Measurements from ENCODE around the gene EMILIN2. TPM values are rescaled to one million over a fixed set of nuclear protein-coding genes. Genes with fewer than 3 reads are reported as not detected.
"Not testable (repeated sequence)": the region's sequence is repeated elsewhere in the genome, so short reads cannot be mapped to it uniquely, and the experiment has no call there.

The EMILIN2 gene
- total and polyA plus RNA-seq, 2 of the 13 experiments (the other 11 are each of a cell fraction or from before 2014, with no cell fraction given) = 7.6 to 8.2 TPM

DNA sequence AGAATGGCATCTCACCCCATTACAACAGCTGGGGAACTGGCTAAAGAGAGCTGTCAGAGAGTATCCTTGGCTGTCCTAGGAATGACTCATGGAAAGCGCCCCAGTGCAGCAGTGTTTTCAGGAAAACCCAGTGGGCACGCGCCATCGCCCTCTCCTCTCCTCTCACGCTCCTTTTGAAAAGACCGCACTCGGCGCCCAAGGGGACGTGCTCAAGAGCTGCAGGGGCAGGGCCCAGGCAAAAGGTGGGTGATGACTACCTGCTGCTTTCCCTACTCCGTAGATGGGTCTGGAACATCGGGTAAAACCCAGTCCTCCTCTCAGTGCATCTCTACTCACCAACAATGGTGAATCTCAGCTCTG lies 68.1 kb downstream of the EMILIN2 start:
- TF ChIP-seq NR2F2 (IDR thresholded peaks at IDR 0.05; ENCODE audit: borderline replicate concordance, low read depth) = no peak
- peak; percentile 81 for TF ChIP-seq RBM22 (optimal IDR thresholded peaks at IDR 0.05; ENCODE audit: low read length)
- TF ChIP-seq POLR2A (IDR thresholded peaks at IDR 0.05; ENCODE audit: insufficient read depth in 1 of 2, low read depth in 2 of 2, low read length in 2 of 2) = peak in 1 of 2 experiments; percentile 30; a peak in 1 of 4 replicates
- TF ChIP-seq ZNF383 (CRISPR knock-in tag; IDR thresholded peaks at IDR 0.05; ENCODE audit: borderline replicate concordance) = no peak
- TF ChIP-seq GABPA (IDR thresholded peaks at IDR 0.05; ENCODE audit: low read depth, low read length) = no peak
- TF ChIP-seq GABPA (CRISPR knock-in tag; IDR thresholded peaks at IDR 0.05; ENCODE audit: low read depth) = no peak
- TF ChIP-seq, protein P1, sequence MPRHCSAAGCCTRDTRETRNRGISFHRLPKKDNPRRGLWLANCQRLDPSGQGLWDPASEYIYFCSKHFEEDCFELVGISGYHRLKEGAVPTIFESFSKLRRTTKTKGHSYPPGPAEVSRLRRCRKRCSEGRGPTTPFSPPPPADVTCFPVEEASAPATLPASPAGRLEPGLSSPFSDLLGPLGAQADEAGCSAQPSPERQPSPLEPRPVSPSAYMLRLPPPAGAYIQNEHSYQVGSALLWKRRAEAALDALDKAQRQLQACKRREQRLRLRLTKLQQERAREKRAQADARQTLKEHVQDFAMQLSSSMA (CRISPR knock-in tag; IDR thresholded peaks at IDR 0.05) = 0 out of 2 replicates have a peak, but pooled peaks have one; percentile 27
- in situ Hi-C loops (cut with HindIII; ENCODE audit: extremely low pct_ligation_motif_present, low pct_unique_long_range_greater_than_20kb) = no loop called here
- Histone ChIP-seq H3K4me2 (ENCODE audit: low read depth, low read length) (no peak overlapping the region), H3K27me3 (ENCODE audit: control insufficient read depth in 1 of 2, insufficient read depth in 2 of 2, low read length in 2 of 2) (no peaks in the 10 kb centered on the region), H3K27ac (ENCODE audit: extremely low read length, insufficient read depth, low read length) (no peak overlapping the region), H3K9ac (ENCODE audit: insufficient read depth, low read depth, low read length) (no peak overlapping the region), H3K9me3 (ENCODE audit: low read length) (no peaks in the 10 kb centered on the region), H3K36me3 (replicated peaks in 1 of 2; ENCODE audit: control insufficient read depth in 1 of 2, insufficient read depth in 2 of 2, low read length in 2 of 2) (peaks cover 37 to 85% of the 10 kb centered on the region in 2 experiments), H4K20me1 (ENCODE audit: insufficient read depth, low read length) (no peaks in the 10 kb centered on the region), H3K4me1 (ENCODE audit: insufficient read depth, low read length) (peaks cover 20% of the 10 kb centered on the region), H2AFZ (ENCODE audit: low read length) (no peak overlapping the region), H3K79me2 (ENCODE audit: insufficient read depth, low read length) (no peaks in the 10 kb centered on the region), H3K4me3 (replicated peaks in 1 of 3; ENCODE audit: insufficient read depth in 1 of 3, low read depth in 2 of 3, low read length in 3 of 3) (no peak overlapping the region)
- ATAC-seq (no peak), DNase-seq (ENCODE audit: low spot score) (no peak), FAIRE-seq (no peak)
- WGBS (ENCODE audit: low lambda C conversion rate) = 96% methylated on average over 11 of the region's 11 CpGs
- ChIA-PET CTCF (ENCODE audit: low intra/inter-chr PET ratio, low total read pairs) (no interaction called here), POLR2A (interaction anchor here (1.3 to 1.4 kb wide), 3 partner anchors 9 to 331 kb away, joined by 3 to 5 read pairs (median 3); no protein-coding TSS in a partner anchor)
- intact Hi-C loops (cut with micrococcal nuclease; ENCODE audit: unreplicated experiment) = no loop called here
- no TSS peak for BruUV-seq (replicated peaks)

DNA sequence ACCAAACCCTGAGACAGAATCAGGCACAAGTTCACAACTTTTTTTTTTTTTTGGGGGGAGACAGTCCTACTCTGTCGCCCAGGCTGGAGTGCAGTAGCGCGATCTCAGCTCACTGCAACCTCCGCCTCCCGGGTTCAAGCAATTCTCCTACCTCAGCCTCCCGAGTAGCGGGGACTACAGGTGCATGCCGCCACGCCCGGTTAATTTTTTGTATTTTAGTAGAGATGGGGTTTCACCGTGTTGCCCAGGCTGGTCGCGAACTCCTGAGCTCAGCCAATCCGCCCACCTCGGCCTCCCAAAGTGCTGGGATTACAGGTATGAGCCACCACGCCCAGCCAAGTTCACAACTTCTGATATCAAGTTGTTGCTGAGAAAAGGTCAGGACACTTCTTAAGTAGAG lies 68.7 kb downstream of the EMILIN2 start:
- in situ Hi-C loops (cut with HindIII; ENCODE audit: extremely low pct_ligation_motif_present, low pct_unique_long_range_greater_than_20kb) = not testable (repeated sequence)
- POLR2A ChIA-PET = interaction anchor here (1.3 to 1.4 kb wide), 2 partner anchors 9 to 69 kb away, joined by 3 to 5 read pairs; no protein-coding TSS in a partner anchor

More for the DNA sequence above, 68.7 kb downstream of the EMILIN2 start:
- ATAC-seq; CTCF ChIA-PET (ENCODE audit: low intra/inter-chr PET ratio, low total read pairs); H3K4me3 ChIP-seq (replicated peaks in 1 of 3; ENCODE audit: insufficient read depth in 1 of 3, low read depth in 2 of 3, low read length in 3 of 3); H2AFZ ChIP-seq (ENCODE audit: low read length); H4K20me1 ChIP-seq (ENCODE audit: insufficient read depth, low read length); H3K79me2 ChIP-seq (ENCODE audit: insufficient read depth, low read length); H3K9ac ChIP-seq (ENCODE audit: insufficient read depth, low read depth, low read length); H3K4me2 ChIP-seq (ENCODE audit: low read depth, low read length); DNase-seq (ENCODE audit: low spot score); H3K27ac ChIP-seq (ENCODE audit: extremely low read length, insufficient read depth, low read length); FAIRE-seq; H3K27me3 ChIP-seq (ENCODE audit: control insufficient read depth in 1 of 2, insufficient read depth in 2 of 2, low read length in 2 of 2); BruUV-seq (replicated peaks); H3K9me3 ChIP-seq (ENCODE audit: low read length); intact Hi-C loops (cut with micrococcal nuclease; ENCODE audit: unreplicated experiment): not testable (repeated sequence)
- Histone ChIP-seq H3K36me3 (replicated peaks in 1 of 2; ENCODE audit: control insufficient read depth in 1 of 2, insufficient read depth in 2 of 2, low read length in 2 of 2) (peaks cover 38 to 86% of the 10 kb centered on the region in 2 experiments), H3K4me1 (ENCODE audit: insufficient read depth, low read length) (peaks cover 20% of the 10 kb centered on the region)
- TF ChIP-seq SSRP1 (CRISPR knock-in tag; IDR thresholded peaks at IDR 0.05) = 0 out of 2 replicates have a peak, but pooled peaks have one; percentile 51
- 95% methylated on average over 16 of the region's 16 CpGs for WGBS (ENCODE audit: low lambda C conversion rate)

All from HepG2 (cell line).